Esophagus squamous epithelium (tissue), 5 donors: ENCODE measurements around the gene INTS15. TPM values are rescaled to one million over a fixed set of nuclear protein-coding genes. Genes with fewer than 3 reads are reported as not detected.

Experiments used
- DNase-seq: peaks from one replicate; lab custom pipeline; 2025; lab: John Stamatoyannopoulos, UW
- H3K27ac ChIP-seq, 4 donors: fragments of 200-600 bp; sonication (generic); one replicate each; pipeline ENCODE4 v1.5.1; 2016 to 2019; ENCODE audit warnings: mild to moderate bottlenecking in 1 of 4
- H3K27me3 ChIP-seq, 4 donors: fragments of 200-600 bp; sonication (generic); 1 replicate in 3 of 4; 2 replicates in 1 of 4; pipeline versions ENCODE4 v1.5.1 to v1.6.0; 2017 to 2021; ENCODE audit warnings: antibody characterized with exemption in 1 of 4
- H3K36me3 ChIP-seq, 3 donors: fragments of 200-600 bp; sonication (generic); one replicate each; pipeline ENCODE4 v1.5.1; 2016 to 2019
- H3K4me1 ChIP-seq, 3 donors: fragments of 200-600 bp; sonication (generic); one replicate each; pipeline ENCODE4 v1.5.1; 2017 to 2019
- H3K4me3 ChIP-seq, 4 donors: fragments of 200-600 bp; sonication (generic); 1 replicate in 3 of 4; 2 replicates in 1 of 4; pipeline ENCODE4 v1.5.1; 2016 to 2019; ENCODE audit warnings: mild to moderate bottlenecking in 2 of 4, moderate library complexity in 1 of 4
- H3K9me3 ChIP-seq, 3 donors: fragments of 200-600 bp; sonication (generic); one replicate each; pipeline ENCODE4 v1.5.1; 2016 to 2019
- POLR2A ChIP-seq, 4 donors: fragments of 450-650 bp; IDR thresholded peaks; one replicate each; pipeline ENCODE4 v1.6.1; 2017; ENCODE audit warnings: antibody characterized with exemption in 4 of 4, mild to moderate bottlenecking in 4 of 4, moderate library complexity in 3 of 4
- WGBS, 2 donors: methylation state at CpG; one replicate each; pipeline ENCODE4 v1.1.5; 2018; 5-methylcytosine and 5-hydroxymethylcytosine counted together
- intact Hi-C: fragments of 100-400 bp; cut with DNase I; formaldehyde crosslinking; loops from one replicate; pipeline ENCODE4 v1.15.0; 2022
- total RNA-seq, 4 donors: library from RNA; depleted of rRNA; stranded (reverse); fragments of >200 nt; gene quantifications; one replicate each; pipeline ENCODE4 v1.1.0, GENCODE V29; 2016
- TF ChIP-seq, protein P1 (sequence below), 6 experiments: fragments of 450-650 bp in 4 of 6; fragments of 200-600 bp in 2 of 6; sonication (generic) in 2 of 6; IDR thresholded peaks; one replicate each; pipeline ENCODE4 v1.5.1; 2016 to 2019; ENCODE audit warnings: antibody characterized with exemption in 6 of 6, mild to moderate bottlenecking in 4 of 6, moderate library complexity in 4 of 6
- donor health status: DM: yes; HTN: yes; CAD: no.

INTS15 gene
- total RNA-seq, 4 donors from 2014 or later, result 9.2 to 21.9 (median 14.8) TPM

- intact Hi-C loops, result no loop called here
- peaks cover 3 to 76% (median 17%) of the 10 kb centered on the region in 3 donors for H3K36me3 ChIP-seq
- peaks cover 15 to 25% (median 18%) of the 10 kb centered on the region in 3 donors for H3K4me1 ChIP-seq
- H3K4me3 ChIP-seq, result peak overlapping the region; percentile 62 to 95 (median 82)
- 72 to 74% methylated on average over 8 to 10 of the region's 22 CpGs for WGBS, 2 donors
- H3K27me3 ChIP-seq, result no peaks in the 10 kb centered on the region
- DNase-seq, result no peak
- peak overlapping the region; percentile 15 to 95 (median 64) for H3K27ac ChIP-seq
- no peaks in the 10 kb centered on the region for H3K9me3 ChIP-seq
- TF ChIP-seq, protein P1, sequence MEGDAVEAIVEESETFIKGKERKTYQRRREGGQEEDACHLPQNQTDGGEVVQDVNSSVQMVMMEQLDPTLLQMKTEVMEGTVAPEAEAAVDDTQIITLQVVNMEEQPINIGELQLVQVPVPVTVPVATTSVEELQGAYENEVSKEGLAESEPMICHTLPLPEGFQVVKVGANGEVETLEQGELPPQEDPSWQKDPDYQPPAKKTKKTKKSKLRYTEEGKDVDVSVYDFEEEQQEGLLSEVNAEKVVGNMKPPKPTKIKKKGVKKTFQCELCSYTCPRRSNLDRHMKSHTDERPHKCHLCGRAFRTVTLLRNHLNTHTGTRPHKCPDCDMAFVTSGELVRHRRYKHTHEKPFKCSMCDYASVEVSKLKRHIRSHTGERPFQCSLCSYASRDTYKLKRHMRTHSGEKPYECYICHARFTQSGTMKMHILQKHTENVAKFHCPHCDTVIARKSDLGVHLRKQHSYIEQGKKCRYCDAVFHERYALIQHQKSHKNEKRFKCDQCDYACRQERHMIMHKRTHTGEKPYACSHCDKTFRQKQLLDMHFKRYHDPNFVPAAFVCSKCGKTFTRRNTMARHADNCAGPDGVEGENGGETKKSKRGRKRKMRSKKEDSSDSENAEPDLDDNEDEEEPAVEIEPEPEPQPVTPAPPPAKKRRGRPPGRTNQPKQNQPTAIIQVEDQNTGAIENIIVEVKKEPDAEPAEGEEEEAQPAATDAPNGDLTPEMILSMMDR (IDR thresholded peaks at IDR 0.05), result no peak
- TF ChIP-seq POLR2A (IDR thresholded peaks at IDR 0.05), result no peak
Observed at GRCh38 chr7:6589151-6589828, 531 bp upstream of the INTS15 start.

DNA sequence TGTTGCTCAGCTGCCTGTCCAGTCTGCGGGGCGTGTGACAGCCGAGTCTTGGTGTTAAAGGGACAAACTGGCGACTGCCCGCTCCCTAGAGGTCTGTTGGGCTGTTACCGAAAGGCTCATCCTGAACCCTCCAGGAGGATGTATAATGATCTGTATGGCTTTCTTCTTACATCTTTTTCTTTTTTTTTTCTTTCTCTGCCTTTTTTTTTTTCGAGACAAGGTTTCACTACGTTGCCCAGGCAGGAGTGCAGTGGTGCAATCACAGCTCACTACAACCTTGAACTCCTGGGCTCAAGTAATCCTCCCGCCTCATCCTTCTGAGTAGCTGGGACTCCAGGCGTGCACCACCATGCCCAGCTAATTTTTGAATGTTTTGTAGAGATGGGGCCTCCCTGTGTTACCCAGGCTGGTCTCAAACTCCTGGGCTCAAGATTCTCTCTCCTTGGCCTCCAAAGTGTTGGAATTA lies 857 bp downstream of the INTS15 start:
- H3K4me3 ChIP-seq, result peak overlapping the region; percentile 62 to 95 (median 82)
- no peaks in the 10 kb centered on the region for H3K9me3 ChIP-seq
- H3K4me1 ChIP-seq, result peaks cover 15 to 25% (median 18%) of the 10 kb centered on the region in 3 donors
- no peaks in the 10 kb centered on the region for H3K27me3 ChIP-seq
- intact Hi-C loops, result no loop called here
- no peak for DNase-seq
- peak overlapping the region; percentile 81 to 95 (median 88) for H3K27ac ChIP-seq
- H3K36me3 ChIP-seq, result peaks cover 7 to 76% (median 18%) of the 10 kb centered on the region in 3 donors
- 3 to 9% methylated on average over 8 to 10 of the region's 10 CpGs for WGBS, 2 donors
- TF ChIP-seq, protein P1 (IDR thresholded peaks at IDR 0.05), result no peak
- no peak for TF ChIP-seq POLR2A (IDR thresholded peaks at IDR 0.05)

DNA sequence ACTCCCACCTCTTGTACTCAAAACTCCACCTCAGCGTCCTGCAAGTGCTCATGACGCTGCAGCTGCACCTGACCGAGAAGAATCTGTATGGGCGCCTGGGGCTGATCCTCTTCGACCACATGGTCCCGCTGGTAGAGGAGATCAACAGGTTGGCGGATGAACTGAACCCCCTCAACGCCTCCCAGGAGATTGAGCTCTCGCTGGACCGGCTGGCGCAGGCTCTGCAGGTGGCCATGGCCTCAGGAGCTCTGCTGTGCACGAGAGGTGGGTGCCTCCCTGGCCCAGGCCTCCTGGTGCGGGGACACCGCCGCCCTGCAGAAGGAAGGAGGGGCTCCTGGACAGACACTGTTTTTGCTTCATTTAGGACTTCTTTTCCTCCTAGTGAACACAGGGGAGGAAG lies 10.3 kb downstream of the INTS15 start:
- Histone ChIP-seq H3K9me3 (no peaks in the 10 kb centered on the region), H3K36me3 (peaks cover 0 to 100% (median 40%) of the 10 kb centered on the region in 3 donors), H3K27me3 (no peaks in the 10 kb centered on the region), H3K4me3 (no peak overlapping the region), H3K27ac (no peak overlapping the region), H3K4me1 (no peaks in the 10 kb centered on the region)
- no peak for TF ChIP-seq POLR2A (IDR thresholded peaks at IDR 0.05)
- WGBS, 2 donors, result 92% methylated on average over 9 of the region's 15 CpGs; no CpG with 5 or more reads in 1 of the 2 donors
- intact Hi-C loops, result no loop called here
- no peak for DNase-seq

DNA sequence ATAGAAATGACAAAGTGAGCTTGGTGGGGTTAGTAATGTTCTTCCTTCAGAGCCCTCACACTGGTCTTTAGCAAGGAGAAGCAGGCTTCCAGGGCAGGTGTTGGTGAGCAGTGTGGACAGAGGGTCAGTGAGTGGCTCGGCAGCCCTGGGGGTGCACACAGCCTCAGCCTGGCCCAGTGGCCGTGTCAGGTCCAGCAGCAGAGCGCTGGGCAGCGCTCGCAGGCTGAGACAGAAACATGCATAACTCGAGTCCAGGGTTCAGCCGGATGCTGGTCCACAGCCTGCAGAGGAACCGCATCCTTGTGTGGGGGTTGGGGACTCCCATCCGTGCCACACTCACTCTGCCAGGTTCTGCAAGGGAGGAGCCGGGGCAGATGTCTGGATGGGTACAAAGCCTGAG lies 14.6 kb downstream of the INTS15 start:
- Histone ChIP-seq H3K4me3 (no peak overlapping the region), H3K9me3 (no peaks in the 10 kb centered on the region), H3K36me3 (peaks cover 4 to 97% (median 29%) of the 10 kb centered on the region in 3 donors), H3K27ac (no peak overlapping the region), H3K27me3 (no peaks in the 10 kb centered on the region), H3K4me1 (no peaks in the 10 kb centered on the region)
- intact Hi-C loops, result no loop called here
- WGBS, 2 donors, result 84 to 88% methylated on average over 4 to 6 of the region's 10 CpGs
- no peak for TF ChIP-seq POLR2A (IDR thresholded peaks at IDR 0.05)
- TF ChIP-seq, protein P1 (IDR thresholded peaks at IDR 0.05), result no peak
- DNase-seq, result no peak

GRCh38 chr7:6606866-6607583 lies 17.2 kb downstream of the INTS15 start:
- intact Hi-C loops, result no loop called here
- H3K36me3 ChIP-seq, result peaks cover 4 to 72% (median 18%) of the 10 kb centered on the region in 3 donors

More at GRCh38 chr7:6606866-6607583, 17.2 kb downstream of the INTS15 start:
- DNase-seq, result no peak
- Histone ChIP-seq H3K4me1 (no peaks in the 10 kb centered on the region), H3K9me3 (no peaks in the 10 kb centered on the region), H3K4me3 (no peak overlapping the region), H3K27me3 (no peaks in the 10 kb centered on the region), H3K27ac (no peak overlapping the region)
- WGBS, 2 donors, result 91 to 92% methylated on average over 15 of the region's 36 CpGs
- no peak for TF ChIP-seq POLR2A (IDR thresholded peaks at IDR 0.05)
- TF ChIP-seq, protein P1 (IDR thresholded peaks at IDR 0.05), result no peak
